Endothelial cell of umbilical vein (primary cell): Measurements from ENCODE around the gene ENPP3. TPM values are rescaled to one million over a fixed set of nuclear protein-coding genes. Genes with fewer than 3 reads are reported as not detected.

ENCODE experiments used
- BruUV-seq: library from RNA; stranded (reverse); fragments of 400-500 nt; replicated peaks from 2 replicates; lab custom pipeline; 2021; lab: Mats Ljungman, UMichigan
- CTCF ChIA-PET: fragments of 300-600, 350-600 bp; sonication (Branson Sonifier 250); formaldehyde crosslinking; loops from one replicate; lab custom pipeline; 2021; ENCODE audit warnings: antibody characterized with exemption, inconsistent platforms; lab: Charles Lee
- POLR2A ChIA-PET: fragments of 300-600, 350-600 bp; sonication (Branson Sonifier 250); formaldehyde crosslinking; loops from one replicate; lab custom pipeline; 2021; ENCODE audit warnings: antibody characterized with exemption, inconsistent platforms; lab: Charles Lee
- DNase-seq: peaks from one replicate; pipeline ENCODE4 v3.0.0-alpha.2; 2011; ENCODE audit warnings: low read depth, low spot score
- FAIRE-seq: peaks from 2 replicates; lab custom pipeline; 2011; peaks lifted over from hg19 to GRCh38; lab: Jason Lieb, UNC
- H2AFZ ChIP-seq: 2 replicates; pipeline ENCODE4 v1.6.0; 2012; ENCODE audit warnings: low read depth, low read length, control low read depth, inconsistent platforms
- H3K27ac ChIP-seq: 2 replicates; pipeline ENCODE4 v1.5.1; 2011; ENCODE audit warnings: low read depth, mild to moderate bottlenecking, control low read depth, low read length, moderate library complexity; ENCODE audit not compliant: insufficient read depth
- H3K27me3 ChIP-seq, 2 experiments: 2 replicates each; pipeline versions ENCODE4 v1.6.0 to v1.6.1; 2011; ENCODE audit warnings: low read length in 2 of 2, mixed read lengths in 1 of 2; ENCODE audit not compliant: control insufficient read depth in 2 of 2, insufficient read depth in 2 of 2
- H3K36me3 ChIP-seq, 2 experiments: 2 replicates in 1 of 2; 3 replicates in 1 of 2; pipeline ENCODE4 v1.5.1; 2011; ENCODE audit warnings: low read length in 2 of 2, mild to moderate bottlenecking in 1 of 2, moderate library complexity in 1 of 2; ENCODE audit not compliant: control insufficient read depth in 2 of 2, insufficient read depth in 2 of 2; ENCODE audit errors: extremely low read depth in 1 of 2
- H3K4me1 ChIP-seq: 3 replicates; pipeline ENCODE4 v1.5.1; 2011; ENCODE audit warnings: mild to moderate bottlenecking, low read length; ENCODE audit not compliant: control insufficient read depth, insufficient read depth; ENCODE audit errors: extremely low read depth
- H3K4me2 ChIP-seq: 2 replicates; pipeline ENCODE4 v1.6.1; 2011; ENCODE audit warnings: low read length, control low read depth, mixed read lengths; ENCODE audit not compliant: insufficient read depth
- H3K4me3 ChIP-seq, 3 experiments: fragments of 200-600 bp in 1 of 3; sonication (generic), shearing (Covaris generic) in 1 of 3; replicated peaks in 1 of 3; 2 replicates each; pipeline ENCODE4 v1.5.1; 2011 to 2016; ENCODE audit warnings: control low read depth in 3 of 3, low read length in 3 of 3, mild to moderate bottlenecking in 2 of 3, inconsistent platforms in 1 of 3, low read depth in 1 of 3, moderate library complexity in 1 of 3; ENCODE audit not compliant: insufficient read depth in 1 of 3
- H3K79me2 ChIP-seq: 2 replicates; pipeline ENCODE4 v1.6.0; 2012; ENCODE audit warnings: low read length, inconsistent platforms; ENCODE audit not compliant: control insufficient read depth, insufficient read depth
- H3K9ac ChIP-seq: replicated peaks from 2 replicates; pipeline ENCODE3; 2011; ENCODE audit warnings: low read length, control low read depth; ENCODE audit not compliant: insufficient read depth; ENCODE audit errors: extremely low read depth
- H3K9me1 ChIP-seq: replicated peaks from 3 replicates; pipeline ENCODE4 v1.6.0; 2011; ENCODE audit warnings: mild to moderate bottlenecking, low read length; ENCODE audit not compliant: control insufficient read depth, insufficient read depth; ENCODE audit errors: extremely low read depth
- H3K9me3 ChIP-seq: replicated peaks from 2 replicates; pipeline ENCODE4 v1.5.1; 2012; ENCODE audit warnings: low read length, inconsistent platforms; ENCODE audit not compliant: control insufficient read depth, insufficient read depth
- H4K20me1 ChIP-seq: replicated peaks from 2 replicates; pipeline ENCODE3; 2011; ENCODE audit warnings: mild to moderate bottlenecking, low read length; ENCODE audit not compliant: control insufficient read depth, insufficient read depth; ENCODE audit errors: extremely low read depth
- EZH2 ChIP-seq: IDR thresholded peaks from 2 replicates; pipeline ENCODE4 v1.6.1; 2012; ENCODE audit warnings: borderline replicate concordance, low read depth, mild to moderate bottlenecking, moderate library complexity, low read length, inconsistent platforms; ENCODE audit not compliant: severe bottlenecking
- FOS ChIP-seq: IDR thresholded peaks from 2 replicates; pipeline ENCODE4 v1.6.1; 2011; ENCODE audit warnings: mild to moderate bottlenecking, low read length, moderate library complexity, borderline replicate concordance; ENCODE audit not compliant: insufficient read depth
- GATA2 ChIP-seq: IDR thresholded peaks from 2 replicates; pipeline ENCODE4 v1.7.0; 2011; ENCODE audit warnings: low read depth, mild to moderate bottlenecking, moderate library complexity, mixed read lengths, low read length; ENCODE audit not compliant: insufficient read length, insufficient read depth
- JUN ChIP-seq: IDR thresholded peaks from 2 replicates; pipeline ENCODE4 v1.6.1; 2011; ENCODE audit warnings: borderline replicate concordance, low read depth; ENCODE audit not compliant: insufficient read length, insufficient read depth
- MYC ChIP-seq: IDR thresholded peaks from one replicate; pipeline ENCODE4 v1.6.1; 2011; ENCODE audit warnings: mild to moderate bottlenecking, low read depth, low read length
- POLR2A ChIP-seq: IDR thresholded peaks from 2 replicates; pipeline ENCODE4 v1.6.1; 2012; ENCODE audit warnings: low read depth, mild to moderate bottlenecking, control low read depth, low read length
- POLR2AphosphoS5 ChIP-seq: IDR thresholded peaks from 2 replicates; pipeline ENCODE4 v1.6.1; 2012; ENCODE audit warnings: low read depth, mild to moderate bottlenecking, control low read depth, low read length, moderate library complexity; ENCODE audit not compliant: insufficient read depth
- dilution Hi-C: fragments of 300-500 bp; cut with MboI; formaldehyde crosslinking; loops from one replicate; pipeline ENCODE4 v1.15.0; 2019; ENCODE audit warnings: low sequenced_read_pairs; ENCODE audit not compliant: extremely low pct_ligation_motif_present
- intact Hi-C: fragments of 100-400 bp; cut with micrococcal nuclease; formaldehyde crosslinking; loops from one replicate; pipeline ENCODE4 v1.10.0; 2022
- polyA plus RNA-seq, 4 experiments: library from polyadenylated mRNA; depleted of rRNA in 3 of 4; stranded (reverse) in 3 of 4; unstranded in 1 of 4; fragments of >200 nt; gene quantifications; 2 replicates each; pipeline versions ENCODE4 v1.2.1 to v1.2.3, GENCODE V29; 2011 to 2012; ENCODE audit warnings: missing spikeins in 1 of 4
- total RNA-seq: library from RNA; stranded (reverse); gene quantifications from 2 replicates; pipeline ENCODE4 v1.2.3, GENCODE V29; 2021
- TF ChIP-seq, protein P1 (sequence below), 2 donors: IDR thresholded peaks; 1 replicate in 1 of 2; 2 replicates in 1 of 2; pipeline ENCODE4 v1.5.1; 2011; ENCODE audit warnings: low read length in 2 of 2, mild to moderate bottlenecking in 2 of 2, moderate library complexity in 2 of 2, control low read depth in 1 of 2, inconsistent platforms in 1 of 2, low read depth in 1 of 2; ENCODE audit not compliant: insufficient read depth in 1 of 2; ENCODE audit errors: extremely low read depth in 1 of 2
- TF ChIP-seq, protein P2 (sequence below): IDR thresholded peaks from 2 replicates; pipeline ENCODE4 v1.6.1; 2011; ENCODE audit not compliant: insufficient read depth, insufficient read length

ENPP3 gene
- total and polyA plus RNA-seq, 2 donors (not counting 3 experiments of a cell fraction or from before 2014, with no cell fraction given): not detected

DNA sequence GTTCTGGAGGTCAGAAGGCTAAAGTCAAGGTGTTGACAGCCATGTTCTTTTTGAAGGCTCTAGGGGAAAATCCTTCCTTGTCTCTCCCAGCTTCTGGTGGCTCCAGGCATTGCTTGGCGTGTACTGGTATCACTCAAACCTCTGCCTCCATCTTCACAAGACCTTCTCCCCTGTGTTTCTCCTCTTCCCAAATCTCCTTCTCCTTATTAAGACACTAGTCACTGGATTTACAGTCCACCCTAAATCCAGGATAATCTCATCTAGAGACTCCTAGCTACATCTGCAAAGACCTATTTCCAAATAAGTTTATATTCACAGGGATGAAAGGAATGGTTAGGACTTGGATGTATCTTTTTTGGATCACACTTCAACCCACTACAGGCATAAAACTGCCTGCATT is 99.7 kb downstream of the ENPP3 start:
- Histone ChIP-seq H3K27ac (no peak overlapping the region), H3K9me1 (no peaks in the 10 kb centered on the region), H3K36me3 (no peaks in the 10 kb centered on the region), H3K4me3 (no peak overlapping the region), H3K79me2 (no peaks in the 10 kb centered on the region), H2AFZ (no peak overlapping the region), H3K9ac (no peak overlapping the region), H4K20me1 (no peaks in the 10 kb centered on the region), H3K27me3 (no peaks in the 10 kb centered on the region), H3K4me2 (no peak overlapping the region), H3K4me1 (no peaks in the 10 kb centered on the region), H3K9me3 (no peaks in the 10 kb centered on the region)
- POLR2A ChIA-PET: no interaction called here
- TF ChIP-seq POLR2A: no peak
- TF ChIP-seq FOS: no peak
- TF ChIP-seq JUN: no peak
- TF ChIP-seq, protein P1, sequence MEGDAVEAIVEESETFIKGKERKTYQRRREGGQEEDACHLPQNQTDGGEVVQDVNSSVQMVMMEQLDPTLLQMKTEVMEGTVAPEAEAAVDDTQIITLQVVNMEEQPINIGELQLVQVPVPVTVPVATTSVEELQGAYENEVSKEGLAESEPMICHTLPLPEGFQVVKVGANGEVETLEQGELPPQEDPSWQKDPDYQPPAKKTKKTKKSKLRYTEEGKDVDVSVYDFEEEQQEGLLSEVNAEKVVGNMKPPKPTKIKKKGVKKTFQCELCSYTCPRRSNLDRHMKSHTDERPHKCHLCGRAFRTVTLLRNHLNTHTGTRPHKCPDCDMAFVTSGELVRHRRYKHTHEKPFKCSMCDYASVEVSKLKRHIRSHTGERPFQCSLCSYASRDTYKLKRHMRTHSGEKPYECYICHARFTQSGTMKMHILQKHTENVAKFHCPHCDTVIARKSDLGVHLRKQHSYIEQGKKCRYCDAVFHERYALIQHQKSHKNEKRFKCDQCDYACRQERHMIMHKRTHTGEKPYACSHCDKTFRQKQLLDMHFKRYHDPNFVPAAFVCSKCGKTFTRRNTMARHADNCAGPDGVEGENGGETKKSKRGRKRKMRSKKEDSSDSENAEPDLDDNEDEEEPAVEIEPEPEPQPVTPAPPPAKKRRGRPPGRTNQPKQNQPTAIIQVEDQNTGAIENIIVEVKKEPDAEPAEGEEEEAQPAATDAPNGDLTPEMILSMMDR (IDR thresholded peaks at IDR 0.05; ENCODE audit: extremely low read depth in 1 of 2, insufficient read depth in 1 of 2, low read depth in 1 of 2, low read length in 2 of 2): no peak
- TF ChIP-seq EZH2: no peak
- TF ChIP-seq MYC: no peak
- TF ChIP-seq, protein P2, sequence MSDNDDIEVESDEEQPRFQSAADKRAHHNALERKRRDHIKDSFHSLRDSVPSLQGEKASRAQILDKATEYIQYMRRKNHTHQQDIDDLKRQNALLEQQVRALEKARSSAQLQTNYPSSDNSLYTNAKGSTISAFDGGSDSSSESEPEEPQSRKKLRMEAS: no peak
- TF ChIP-seq GATA2: no peak
- no peak for TF ChIP-seq POLR2AphosphoS5
- no TSS peak for BruUV-seq
- DNase-seq: no peak
- FAIRE-seq: no peak
- CTCF ChIA-PET: interaction anchor here (1.6 kb wide), 1 partner anchor 42 kb away, joined by 4 read pairs; no protein-coding TSS in a partner anchor
- dilution Hi-C loops: no loop called here
- intact Hi-C loops: no loop called here
